Loucy (cell line): ENCODE measurements around the gene XRCC3.

Experiments used
- H2AFZ ChIP-seq: fragments of 200-600 bp; sonication (generic); 2 replicates; pipeline ENCODE4 v1.6.0; 2016; ENCODE audit warnings: antibody characterized with exemption, mild to moderate bottlenecking, low read length, moderate library complexity
- H3F3A ChIP-seq: fragments of 200-600 bp; 2 replicates; pipeline ENCODE4 v1.6.0; 2016; ENCODE audit warnings: antibody characterized with exemption, low read depth, mild to moderate bottlenecking
- H3K27me3 ChIP-seq: fragments of 200-600 bp; sonication (generic); 2 replicates; pipeline ENCODE4 v1.6.1; 2014; ENCODE audit warnings: low read length, mild to moderate bottlenecking; ENCODE audit not compliant: insufficient read depth, poor library complexity, severe bottlenecking
- H3K36me3 ChIP-seq: fragments of 200-600 bp; sonication (generic); 2 replicates; pipeline ENCODE4 v1.6.1; 2016; ENCODE audit warnings: low read length; ENCODE audit not compliant: insufficient read depth
- H3K4me1 ChIP-seq: fragments of 200-600 bp; sonication (generic); 2 replicates; pipeline ENCODE4 v1.5.1; 2014; ENCODE audit warnings: low read length, mild to moderate bottlenecking; ENCODE audit not compliant: insufficient read depth, poor library complexity, severe bottlenecking
- H3K4me2 ChIP-seq: fragments of 200-600 bp; sonication (generic); 2 replicates; pipeline ENCODE4 v1.6.0; 2014; ENCODE audit warnings: antibody characterized with exemption, low read length, low read depth, mild to moderate bottlenecking; ENCODE audit not compliant: poor library complexity, severe bottlenecking
- H3K4me3 ChIP-seq: fragments of 200-600 bp; sonication (generic); 2 replicates; pipeline ENCODE4 v1.5.1; 2014; ENCODE audit warnings: low read length, mild to moderate bottlenecking, mixed read lengths; ENCODE audit not compliant: poor library complexity, severe bottlenecking
- H3K79me2 ChIP-seq: fragments of 200-600 bp; sonication (generic); 2 replicates; pipeline ENCODE4 v1.6.1; 2014; ENCODE audit warnings: low read length; ENCODE audit not compliant: insufficient read depth
- H3K9ac ChIP-seq: fragments of 200-600 bp; sonication (generic); 2 replicates; pipeline ENCODE4 v1.6.0; 2014; ENCODE audit warnings: mild to moderate bottlenecking, low read depth, low read length, moderate library complexity; ENCODE audit not compliant: poor library complexity, severe bottlenecking
- H3K9me2 ChIP-seq: fragments of 200-600 bp; sonication (generic); replicated peaks from 2 replicates; pipeline ENCODE4 v1.6.1; 2016; ENCODE audit warnings: low read depth, low read length, mixed read lengths
- H3K9me3 ChIP-seq: fragments of 200-600 bp; sonication (generic); 2 replicates; pipeline ENCODE4 v1.6.1; 2014; ENCODE audit warnings: mild to moderate bottlenecking, antibody characterized with exemption, low read length, low read depth; ENCODE audit not compliant: insufficient read depth
- H4K20me1 ChIP-seq: fragments of 200-600 bp; sonication (generic); 2 replicates; pipeline ENCODE4 v1.6.0; 2014; ENCODE audit warnings: antibody characterized with exemption, low read length, mild to moderate bottlenecking; ENCODE audit not compliant: insufficient read depth, poor library complexity, severe bottlenecking
- EZH2phosphoT487 ChIP-seq: fragments of 200-600 bp; IDR thresholded peaks from 2 replicates; pipeline ENCODE4 v1.6.1; 2018; ENCODE audit warnings: antibody characterized with exemption, mild to moderate bottlenecking, moderate library complexity, borderline replicate concordance
- TF ChIP-seq, protein P1 (sequence below): fragments of 200-600 bp; sonication (generic); conservative IDR thresholded peaks from 2 replicates; pipeline ENCODE4 v1.5.1; 2014; ENCODE audit warnings: mild to moderate bottlenecking, antibody characterized with exemption, low read length

Gene XRCC3

DNA sequence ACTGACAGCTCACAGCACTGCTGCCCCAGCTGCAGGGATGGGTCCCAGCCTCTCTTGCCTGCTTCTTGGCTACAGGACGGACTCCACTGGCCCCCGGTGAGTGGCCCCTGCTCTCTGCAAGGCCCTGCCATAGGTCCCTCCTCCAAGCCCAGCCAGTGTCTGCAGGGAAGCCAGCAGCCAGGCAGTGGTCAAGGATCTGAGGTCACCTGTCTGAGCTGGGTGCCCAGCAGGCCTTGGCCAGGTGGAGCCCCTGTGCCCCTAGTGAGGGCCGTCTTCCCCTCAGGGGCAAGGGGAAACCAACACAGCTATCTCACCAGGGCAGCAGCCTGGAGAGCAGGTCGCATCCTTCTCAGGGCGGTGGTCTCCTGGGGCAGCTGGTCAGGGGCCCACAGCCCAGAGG, 13.2 kb downstream of the XRCC3 start:
- no peaks in the 10 kb centered on the region for H3K4me1 ChIP-seq
- H3K4me2 ChIP-seq: no peak overlapping the region
- H3K79me2 ChIP-seq: no peaks in the 10 kb centered on the region
- no peak for TF ChIP-seq EZH2phosphoT487
- TF ChIP-seq, protein P1, sequence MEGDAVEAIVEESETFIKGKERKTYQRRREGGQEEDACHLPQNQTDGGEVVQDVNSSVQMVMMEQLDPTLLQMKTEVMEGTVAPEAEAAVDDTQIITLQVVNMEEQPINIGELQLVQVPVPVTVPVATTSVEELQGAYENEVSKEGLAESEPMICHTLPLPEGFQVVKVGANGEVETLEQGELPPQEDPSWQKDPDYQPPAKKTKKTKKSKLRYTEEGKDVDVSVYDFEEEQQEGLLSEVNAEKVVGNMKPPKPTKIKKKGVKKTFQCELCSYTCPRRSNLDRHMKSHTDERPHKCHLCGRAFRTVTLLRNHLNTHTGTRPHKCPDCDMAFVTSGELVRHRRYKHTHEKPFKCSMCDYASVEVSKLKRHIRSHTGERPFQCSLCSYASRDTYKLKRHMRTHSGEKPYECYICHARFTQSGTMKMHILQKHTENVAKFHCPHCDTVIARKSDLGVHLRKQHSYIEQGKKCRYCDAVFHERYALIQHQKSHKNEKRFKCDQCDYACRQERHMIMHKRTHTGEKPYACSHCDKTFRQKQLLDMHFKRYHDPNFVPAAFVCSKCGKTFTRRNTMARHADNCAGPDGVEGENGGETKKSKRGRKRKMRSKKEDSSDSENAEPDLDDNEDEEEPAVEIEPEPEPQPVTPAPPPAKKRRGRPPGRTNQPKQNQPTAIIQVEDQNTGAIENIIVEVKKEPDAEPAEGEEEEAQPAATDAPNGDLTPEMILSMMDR: no peak
- no peaks in the 10 kb centered on the region for H3K9me2 ChIP-seq
- no peak overlapping the region for H3K9ac ChIP-seq
- no peak overlapping the region for H3K4me3 ChIP-seq
- H3K36me3 ChIP-seq: peaks cover 76% of the 10 kb centered on the region; the same call in 1 of the 2 replicates
- no peaks in the 10 kb centered on the region for H3F3A ChIP-seq
- no peaks in the 10 kb centered on the region for H3K9me3 ChIP-seq
- H4K20me1 ChIP-seq: no peaks in the 10 kb centered on the region
- no peaks in the 10 kb centered on the region for H3K27me3 ChIP-seq
- H2AFZ ChIP-seq: no peak overlapping the region

DNA sequence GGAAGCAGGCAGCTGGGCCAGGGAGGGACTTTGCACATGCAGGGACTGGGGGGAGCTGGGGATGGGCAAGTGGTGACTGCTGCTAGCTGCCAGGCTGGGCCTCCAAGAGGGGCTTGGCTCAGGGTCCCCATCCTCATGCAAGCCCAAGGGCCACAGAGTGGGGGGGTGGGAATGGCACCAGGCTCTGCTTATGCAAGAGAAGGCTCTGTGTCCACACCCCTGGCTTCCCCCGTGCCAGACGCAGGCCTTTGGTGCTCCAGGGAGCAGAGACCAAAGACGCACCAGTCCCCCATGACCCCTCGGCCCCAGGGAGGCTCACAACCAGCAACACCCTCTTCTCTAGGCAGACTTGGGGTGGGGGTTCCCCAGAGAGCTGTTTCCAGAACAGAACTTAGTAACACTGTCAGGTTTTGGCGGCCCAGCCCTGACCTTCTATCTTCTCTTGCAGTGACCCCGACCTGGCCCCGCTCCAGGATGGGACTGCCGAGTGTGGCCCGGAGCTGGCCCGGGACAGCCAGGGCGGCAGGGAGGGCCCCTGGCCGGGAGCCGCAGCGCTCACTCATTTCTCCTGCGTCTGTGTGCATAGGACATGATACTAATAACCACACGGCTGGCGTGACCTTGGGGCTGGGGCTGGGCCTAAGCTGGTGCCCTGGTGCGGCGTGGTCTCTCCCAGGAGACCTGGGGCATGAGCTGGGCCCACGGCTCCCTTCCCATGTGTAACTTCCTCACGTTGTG, 14.3 kb downstream of the XRCC3 start:
- Histone ChIP-seq H3K4me2 (no peak overlapping the region), H2AFZ (no peak overlapping the region), H3K9me2 (no peaks in the 10 kb centered on the region), H3K27me3 (no peaks in the 10 kb centered on the region), H3K79me2 (no peaks in the 10 kb centered on the region), H3K9ac (no peak overlapping the region), H3K9me3 (no peaks in the 10 kb centered on the region), H3F3A (no peaks in the 10 kb centered on the region), H3K36me3 (peaks cover 65% of the 10 kb centered on the region; the same call in 1 of the 2 replicates), H3K4me1 (no peaks in the 10 kb centered on the region), H4K20me1 (no peaks in the 10 kb centered on the region), H3K4me3 (no peak overlapping the region)
- TF ChIP-seq, protein P1: no peak
- TF ChIP-seq EZH2phosphoT487: no peak

DNA sequence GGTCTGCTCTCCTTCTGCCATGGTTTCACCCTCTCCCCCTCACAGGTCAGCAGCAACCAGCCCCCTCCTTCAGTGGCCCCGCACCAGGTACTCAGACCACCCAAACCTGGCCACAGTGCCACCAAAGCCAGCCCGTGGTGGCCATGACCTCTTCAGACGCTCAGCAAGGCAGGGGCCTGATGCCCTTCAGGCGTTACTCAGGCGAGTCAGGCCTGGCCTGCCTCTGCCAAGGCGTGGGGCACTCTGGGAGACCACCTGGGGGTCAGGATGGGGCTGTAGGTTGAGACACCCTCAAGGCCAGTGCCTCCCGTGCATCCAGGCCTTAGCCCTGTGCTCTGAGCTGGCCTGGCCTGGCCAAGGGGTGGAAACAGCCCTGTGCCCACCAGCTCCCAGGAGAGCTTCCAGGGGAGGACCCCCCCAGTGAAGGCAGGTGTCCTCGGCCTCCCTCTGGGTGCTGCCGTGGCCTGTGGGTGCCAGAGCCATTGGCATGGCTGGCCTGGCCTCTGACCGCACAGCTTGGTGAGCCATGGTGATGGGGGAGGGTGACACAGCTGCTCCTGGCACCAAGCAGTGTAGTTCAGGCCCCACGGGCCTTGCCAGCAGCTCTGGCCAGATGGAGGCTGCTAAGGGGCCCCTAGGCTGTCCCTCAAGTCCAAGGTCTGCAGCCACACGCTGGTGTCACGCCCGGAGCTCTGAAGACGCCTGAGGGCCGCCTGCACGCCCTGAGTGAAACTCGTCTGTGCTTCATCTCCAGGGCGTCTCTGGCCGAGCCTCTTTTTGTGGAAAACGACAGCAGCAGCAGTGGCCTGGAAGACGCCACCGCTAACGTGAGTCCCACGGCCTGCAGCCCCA, 15.1 kb downstream of the XRCC3 start:
- Histone ChIP-seq H3K79me2 (no peaks in the 10 kb centered on the region), H3F3A (no peaks in the 10 kb centered on the region), H3K4me2 (no peak overlapping the region), H4K20me1 (no peaks in the 10 kb centered on the region), H2AFZ (no peak overlapping the region), H3K4me1 (no peaks in the 10 kb centered on the region), H3K36me3 (peaks cover 61% of the 10 kb centered on the region; the same call in 1 of the 2 replicates), H3K9me2 (no peaks in the 10 kb centered on the region), H3K27me3 (no peaks in the 10 kb centered on the region), H3K9me3 (no peaks in the 10 kb centered on the region), H3K4me3 (no peak overlapping the region), H3K9ac (no peak overlapping the region)
- TF ChIP-seq, protein P1: no peak
- TF ChIP-seq EZH2phosphoT487: no peak
